HEK293 (cell line): Measurements from ENCODE around the gene NAV3.

ENCODE experiments used
- CTCF ChIP-seq: fragments of 450-650 bp; formaldehyde crosslinking; IDR thresholded peaks from 2 replicates; pipeline ENCODE4 v1.5.1; 2016; ENCODE audit warnings: missing biosample characterization, missing genetic modification characterization
- KLF9 ChIP-seq: fragments of 450-650 bp; formaldehyde crosslinking; IDR thresholded peaks from 2 replicates; pipeline ENCODE4 v1.5.1; 2016; ENCODE audit warnings: missing biosample characterization, missing genetic modification characterization, low read depth
- OVOL3 ChIP-seq: fragments of 450-650 bp; formaldehyde crosslinking; IDR thresholded peaks from 2 replicates; pipeline ENCODE4 v1.5.1; 2016; ENCODE audit warnings: missing biosample characterization, missing genetic modification characterization
- SP2 ChIP-seq: fragments of 450-650 bp; formaldehyde crosslinking; IDR thresholded peaks from 2 replicates; pipeline ENCODE4 v1.5.1; 2016; ENCODE audit warnings: missing biosample characterization, missing genetic modification characterization
- ZBTB21 ChIP-seq: fragments of 450-650 bp; formaldehyde crosslinking; IDR thresholded peaks from 2 replicates; pipeline ENCODE4 v1.5.1; 2017; ENCODE audit warnings: missing biosample characterization, missing genetic modification characterization
- ZNF580 ChIP-seq: fragments of 450-650 bp; formaldehyde crosslinking; IDR thresholded peaks from 2 replicates; pipeline ENCODE4 v1.5.1; 2016; ENCODE audit warnings: missing biosample characterization, missing genetic modification characterization
- TF ChIP-seq, protein P1 (sequence below): fragments of 450-650 bp; formaldehyde crosslinking; IDR thresholded peaks from 2 replicates; pipeline ENCODE4 v1.5.1; 2016; ENCODE audit warnings: missing biosample characterization, missing genetic modification characterization, low read depth

DNA sequence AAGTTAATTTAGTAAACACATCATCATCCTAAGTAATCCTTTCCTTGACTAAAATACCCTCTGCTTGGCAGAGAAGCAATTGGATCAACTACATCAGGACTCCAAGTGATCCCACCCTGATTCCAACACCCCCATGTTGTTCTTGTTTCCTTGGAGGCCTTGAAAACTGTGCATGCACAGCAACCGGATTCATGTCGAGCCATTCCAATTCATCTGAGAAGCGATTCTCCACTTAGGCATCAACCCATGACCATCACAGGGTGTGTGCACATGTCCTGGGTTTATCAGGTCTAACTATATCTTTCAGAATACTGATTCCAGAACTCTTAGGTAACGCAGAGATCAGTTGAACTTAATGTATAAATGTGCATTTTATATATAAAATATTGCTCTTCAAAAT, 163.0 kb downstream of the NAV3 start:
- TF ChIP-seq KLF9: no peak
- TF ChIP-seq CTCF (tag by site-specific recombination): no peak
- no peak for TF ChIP-seq ZBTB21 (tag by site-specific recombination)
- no peak for TF ChIP-seq SP2
- no peak for TF ChIP-seq OVOL3
- no peak for TF ChIP-seq ZNF580 (tag by site-specific recombination)
- TF ChIP-seq, protein P1, sequence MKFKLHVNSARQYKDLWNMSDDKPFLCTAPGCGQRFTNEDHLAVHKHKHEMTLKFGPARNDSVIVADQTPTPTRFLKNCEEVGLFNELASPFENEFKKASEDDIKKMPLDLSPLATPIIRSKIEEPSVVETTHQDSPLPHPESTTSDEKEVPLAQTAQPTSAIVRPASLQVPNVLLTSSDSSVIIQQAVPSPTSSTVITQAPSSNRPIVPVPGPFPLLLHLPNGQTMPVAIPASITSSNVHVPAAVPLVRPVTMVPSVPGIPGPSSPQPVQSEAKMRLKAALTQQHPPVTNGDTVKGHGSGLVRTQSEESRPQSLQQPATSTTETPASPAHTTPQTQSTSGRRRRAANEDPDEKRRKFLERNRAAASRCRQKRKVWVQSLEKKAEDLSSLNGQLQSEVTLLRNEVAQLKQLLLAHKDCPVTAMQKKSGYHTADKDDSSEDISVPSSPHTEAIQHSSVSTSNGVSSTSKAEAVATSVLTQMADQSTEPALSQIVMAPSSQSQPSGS: no peak
